Kidney epithelial cell (primary cell): ENCODE data around the gene DHRS12. TPM values are rescaled to one million over a fixed set of nuclear protein-coding genes. Genes with fewer than 3 reads are reported as not detected.

Experiments
- DNase-seq: peaks from one replicate; pipeline ENCODE4 v3.0.0-alpha.2; 2010; ENCODE audit warnings: low read depth
- H3K27me3 ChIP-seq: 2 replicates; pipeline ENCODE4 v1.6.0; 2011; ENCODE audit warnings: low read length; ENCODE audit not compliant: control insufficient read depth, insufficient read depth
- H3K36me3 ChIP-seq: 2 replicates; pipeline ENCODE4 v1.5.1; 2011; ENCODE audit warnings: low read length; ENCODE audit not compliant: control insufficient read depth, insufficient read depth
- H3K4me3 ChIP-seq: 2 replicates; pipeline ENCODE4 v1.5.1; 2011; ENCODE audit warnings: low read depth, mild to moderate bottlenecking, control low read depth, low read length
- total RNA-seq: library from RNA; depleted of rRNA; stranded (reverse); fragments of >200 nt; gene quantifications from 2 replicates; pipeline ENCODE4 v1.2.3, GENCODE V29; 2015
- TF ChIP-seq, protein P1 (sequence below): IDR thresholded peaks from 2 replicates; pipeline ENCODE4 v1.5.1; 2011; ENCODE audit warnings: mild to moderate bottlenecking, moderate library complexity, low read length, control low read depth, inconsistent platforms; ENCODE audit not compliant: insufficient read depth, poor library complexity, severe bottlenecking

Gene DHRS12
- total RNA-seq, 1 donor from 2014 or later, result 11.7 TPM

DNA sequence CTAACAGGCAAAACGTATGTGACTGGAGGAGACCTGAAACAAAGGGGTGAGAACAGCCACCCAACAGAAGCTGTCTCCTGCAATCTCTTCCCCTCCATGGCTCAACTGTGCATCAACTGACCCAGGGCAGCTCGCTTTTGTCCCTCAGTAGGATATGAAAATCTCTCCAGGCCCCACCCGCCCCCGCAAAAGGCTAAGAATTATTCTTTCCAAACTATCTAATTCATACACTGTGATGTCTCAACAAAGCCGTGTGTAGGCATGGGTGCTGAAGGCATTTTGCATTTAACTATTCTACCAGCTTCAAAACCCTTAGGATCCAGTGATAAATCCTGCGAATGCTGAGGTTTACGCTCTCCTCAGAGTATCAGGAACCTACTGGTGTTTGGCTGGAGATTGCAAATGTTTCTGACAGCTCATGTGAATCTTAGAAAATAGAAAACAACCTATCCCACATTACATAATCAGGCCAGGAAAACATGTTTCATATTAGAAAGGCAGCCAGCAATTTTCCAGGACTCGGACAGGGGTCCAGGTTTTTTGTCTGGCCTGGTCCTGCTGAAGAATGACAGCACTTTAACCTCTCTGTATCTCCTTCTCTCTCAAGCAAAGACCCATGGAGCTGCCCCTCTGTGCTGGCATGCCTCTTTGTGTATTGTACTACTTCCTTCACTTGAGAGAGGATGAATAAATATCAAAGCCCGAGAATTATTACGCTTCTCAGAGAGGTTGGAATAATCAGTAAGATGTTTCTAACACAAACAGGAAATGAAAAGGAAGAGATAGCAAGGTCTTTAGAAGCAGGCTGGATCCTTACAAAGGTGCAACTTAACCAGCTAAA is 17.3 kb downstream of the DHRS12 start:
- Histone ChIP-seq H3K4me3 (no peak overlapping the region), H3K36me3 (no peaks in the 10 kb centered on the region), H3K27me3 (no peaks in the 10 kb centered on the region)
- no peak for DNase-seq
- TF ChIP-seq, protein P1, sequence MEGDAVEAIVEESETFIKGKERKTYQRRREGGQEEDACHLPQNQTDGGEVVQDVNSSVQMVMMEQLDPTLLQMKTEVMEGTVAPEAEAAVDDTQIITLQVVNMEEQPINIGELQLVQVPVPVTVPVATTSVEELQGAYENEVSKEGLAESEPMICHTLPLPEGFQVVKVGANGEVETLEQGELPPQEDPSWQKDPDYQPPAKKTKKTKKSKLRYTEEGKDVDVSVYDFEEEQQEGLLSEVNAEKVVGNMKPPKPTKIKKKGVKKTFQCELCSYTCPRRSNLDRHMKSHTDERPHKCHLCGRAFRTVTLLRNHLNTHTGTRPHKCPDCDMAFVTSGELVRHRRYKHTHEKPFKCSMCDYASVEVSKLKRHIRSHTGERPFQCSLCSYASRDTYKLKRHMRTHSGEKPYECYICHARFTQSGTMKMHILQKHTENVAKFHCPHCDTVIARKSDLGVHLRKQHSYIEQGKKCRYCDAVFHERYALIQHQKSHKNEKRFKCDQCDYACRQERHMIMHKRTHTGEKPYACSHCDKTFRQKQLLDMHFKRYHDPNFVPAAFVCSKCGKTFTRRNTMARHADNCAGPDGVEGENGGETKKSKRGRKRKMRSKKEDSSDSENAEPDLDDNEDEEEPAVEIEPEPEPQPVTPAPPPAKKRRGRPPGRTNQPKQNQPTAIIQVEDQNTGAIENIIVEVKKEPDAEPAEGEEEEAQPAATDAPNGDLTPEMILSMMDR, result no peak

DNA sequence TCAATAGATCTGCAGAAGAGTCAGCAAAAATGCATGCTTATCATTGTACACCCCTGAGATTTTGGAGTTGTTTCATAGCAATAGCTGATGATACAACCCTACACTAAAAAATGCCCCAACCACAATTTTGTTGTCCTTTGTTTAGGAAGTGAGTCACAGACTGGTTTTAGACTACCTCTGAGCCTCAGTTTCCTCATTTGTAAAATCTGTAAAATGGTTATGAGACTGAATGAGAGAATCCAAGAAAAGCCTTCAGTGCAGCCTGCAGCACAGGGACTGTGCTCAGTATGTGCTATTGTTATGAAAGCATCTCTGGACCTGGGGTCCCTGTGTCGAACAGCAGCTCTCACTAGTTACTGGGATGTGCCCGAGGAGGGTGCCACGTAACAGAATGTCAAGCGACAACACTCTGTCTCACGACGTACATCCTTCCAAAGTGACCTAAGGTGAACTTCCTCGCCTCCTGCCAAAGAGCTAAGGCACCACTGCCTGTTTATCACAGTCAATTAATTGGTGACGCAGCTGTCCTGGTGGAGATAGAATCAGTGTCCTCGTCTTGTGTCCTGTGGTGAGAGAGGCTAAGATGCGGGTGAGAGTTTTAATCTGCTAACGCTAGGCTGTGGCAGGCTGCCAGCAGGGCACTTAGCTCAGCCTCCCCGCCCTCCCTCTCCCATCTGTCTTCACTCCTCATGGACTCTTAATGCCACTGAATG is 18.1 kb downstream of the DHRS12 start:
- DNase-seq, result no peak
- TF ChIP-seq, protein P1, result no peak
- Histone ChIP-seq H3K4me3 (no peak overlapping the region), H3K27me3 (no peaks in the 10 kb centered on the region), H3K36me3 (no peaks in the 10 kb centered on the region)

DNA sequence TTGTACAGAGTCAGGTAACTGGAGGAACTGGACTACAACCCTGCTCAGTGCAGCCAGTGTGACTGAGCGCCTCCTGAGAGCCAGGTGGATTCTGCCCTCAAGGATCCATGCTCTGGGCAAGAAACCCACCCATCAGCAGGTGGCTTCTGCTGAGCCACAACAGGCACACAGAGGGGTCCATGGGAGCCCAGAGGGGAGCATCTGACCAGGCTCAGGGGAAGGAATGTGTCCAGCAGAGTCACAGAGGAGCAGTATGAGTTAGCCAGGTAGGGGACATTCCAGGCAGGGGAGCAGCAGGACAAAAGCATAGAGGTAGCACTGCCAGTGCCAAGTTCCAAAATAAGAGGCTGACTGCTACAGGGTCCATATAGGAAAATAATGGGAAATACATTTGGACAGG is 19.9 kb downstream of the DHRS12 start:
- no peak for DNase-seq
- Histone ChIP-seq H3K27me3 (no peaks in the 10 kb centered on the region), H3K36me3 (no peaks in the 10 kb centered on the region), H3K4me3 (no peak overlapping the region)
- TF ChIP-seq, protein P1, result no peak

DNA sequence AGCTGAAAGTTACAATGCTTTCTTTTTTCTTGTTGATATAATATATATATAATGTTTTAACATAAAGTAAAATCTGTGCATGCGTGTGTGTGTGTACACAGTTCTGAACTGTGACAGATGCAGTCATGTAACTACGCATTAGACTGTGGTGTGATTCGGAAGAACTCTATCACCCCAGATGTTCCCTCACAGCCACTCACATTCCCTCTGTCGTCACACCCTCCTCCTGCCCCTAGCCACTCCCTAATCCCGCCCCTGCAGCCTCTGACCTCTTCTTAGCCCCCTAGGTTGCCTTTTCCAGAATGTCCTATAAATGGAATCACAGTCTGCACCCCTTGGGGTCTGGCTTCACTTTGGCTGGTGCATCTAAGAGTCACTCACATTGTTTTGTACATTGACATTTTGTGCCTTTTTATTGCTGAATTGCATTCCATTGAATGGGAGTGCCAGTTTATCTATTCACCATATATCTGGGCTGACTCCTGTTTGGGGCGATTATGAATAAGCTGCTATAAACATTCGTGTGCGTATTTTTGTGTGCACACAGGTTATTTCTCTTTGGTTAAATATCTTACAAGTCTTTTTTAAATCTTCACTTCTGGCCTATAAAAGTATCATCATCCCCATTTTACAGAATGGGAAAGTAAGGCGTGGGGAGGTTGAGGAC is 20.4 kb downstream of the DHRS12 start:
- H3K4me3 ChIP-seq, result no peak overlapping the region
- H3K27me3 ChIP-seq, result no peaks in the 10 kb centered on the region
- no peaks in the 10 kb centered on the region for H3K36me3 ChIP-seq
- TF ChIP-seq, protein P1, result no peak
- no peak for DNase-seq

DNA sequence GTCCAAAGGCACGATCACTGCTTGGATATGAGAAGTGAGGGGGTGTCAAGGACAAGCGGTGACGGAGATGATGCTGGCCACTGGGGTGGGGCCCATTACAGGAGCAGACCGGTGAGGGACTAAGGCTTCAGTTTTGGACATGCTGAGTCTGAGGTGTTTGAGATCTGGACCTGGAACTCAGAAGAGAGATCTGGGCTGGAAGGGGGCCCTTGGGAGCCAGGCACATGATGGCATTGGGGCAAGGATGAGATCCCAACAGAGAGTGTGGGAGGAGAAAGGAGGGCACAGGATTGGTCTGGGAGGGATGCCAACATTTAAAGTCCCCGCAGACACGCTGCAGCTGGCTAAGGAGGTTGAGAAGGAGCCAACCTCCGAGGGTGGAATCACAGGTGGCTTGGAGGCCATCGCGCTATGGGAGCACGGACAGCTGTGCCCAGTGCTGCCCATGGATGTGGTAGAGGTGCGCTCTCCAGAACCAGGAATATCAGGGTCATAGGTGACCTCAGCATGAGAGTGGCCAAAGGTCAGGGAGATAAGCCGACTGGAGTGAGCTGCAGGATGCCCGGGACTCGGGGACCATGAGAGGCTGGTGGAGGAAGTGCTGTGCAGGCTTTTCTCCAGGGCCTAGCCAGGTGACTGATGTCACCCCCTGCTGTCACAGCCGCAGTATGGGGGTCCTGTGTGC is 21.8 kb downstream of the DHRS12 start:
- Histone ChIP-seq H3K36me3 (no peaks in the 10 kb centered on the region), H3K4me3 (no peak overlapping the region), H3K27me3 (no peaks in the 10 kb centered on the region)
- TF ChIP-seq, protein P1, result no peak
- DNase-seq, result no peak
